ENCODE data around the gene CELF2.

Gene CELF2

GRCh38 chr10:11326241-11326640, 308.6 kb downstream of the CELF2 start:
- H3K27ac ChIP-seq (ENCODE audit: low read depth, low read length) = no peak overlapping the region
- H3K27me3 ChIP-seq (ENCODE audit: insufficient read depth, low read length) = no peaks in the 10 kb centered on the region
- no peak overlapping the region for H3K9ac ChIP-seq (ENCODE audit: low read depth, low read length)
- H3K4me3 ChIP-seq (ENCODE audit: low read length) = no peak overlapping the region
- peaks cover 24% of the 10 kb centered on the region for H3K4me1 ChIP-seq (ENCODE audit: insufficient read depth, low read length)
- no peaks in the 10 kb centered on the region for H3K9me3 ChIP-seq (ENCODE audit: insufficient read depth, low read depth, low read length)
- peaks cover 4% of the 10 kb centered on the region for H3K36me3 ChIP-seq (ENCODE audit: insufficient read depth, low read length)
- WGBS = 96% methylated on average over 12 of the region's 12 CpGs

- H3K4me1 ChIP-seq (ENCODE audit: insufficient read depth, low read length) = peaks cover 24% of the 10 kb centered on the region
- no peak overlapping the region for H3K9ac ChIP-seq (ENCODE audit: low read depth, low read length)
- 87% methylated on average over 11 of the region's 11 CpGs for WGBS
- H3K27me3 ChIP-seq (ENCODE audit: insufficient read depth, low read length) = no peaks in the 10 kb centered on the region
- H3K9me3 ChIP-seq (ENCODE audit: insufficient read depth, low read depth, low read length) = no peaks in the 10 kb centered on the region
- no peak overlapping the region for H3K4me3 ChIP-seq (ENCODE audit: low read length)
- peaks cover 4% of the 10 kb centered on the region; the same call in 1 of the 2 replicates for H3K36me3 ChIP-seq (ENCODE audit: insufficient read depth, low read length)
- H3K27ac ChIP-seq (ENCODE audit: low read depth, low read length) = no peak overlapping the region
Observed at GRCh38 chr10:11326913-11327616, 309.4 kb downstream of the CELF2 start.

- H3K27ac ChIP-seq (ENCODE audit: low read depth, low read length) = no peak overlapping the region; the same call in 1 of the 2 replicates
- H3K9me3 ChIP-seq (ENCODE audit: insufficient read depth, low read depth, low read length) = no peaks in the 10 kb centered on the region
- H3K36me3 ChIP-seq (ENCODE audit: insufficient read depth, low read length) = peaks cover 4% of the 10 kb centered on the region; the same call in 1 of the 2 replicates
- H3K4me3 ChIP-seq (ENCODE audit: low read length) = no peak overlapping the region
- H3K9ac ChIP-seq (ENCODE audit: low read depth, low read length) = no peak overlapping the region
- H3K27me3 ChIP-seq (ENCODE audit: insufficient read depth, low read length) = no peaks in the 10 kb centered on the region
- H3K4me1 ChIP-seq (ENCODE audit: insufficient read depth, low read length) = peaks cover 24% of the 10 kb centered on the region
- WGBS = 89% methylated on average over 17 of the region's 17 CpGs
Observed at GRCh38 chr10:11328264-11329061, 310.8 kb downstream of the CELF2 start.

GRCh38 chr10:11329062-11329673, 311.5 kb downstream of the CELF2 start:
- 78% methylated on average over 10 of the region's 12 CpGs for WGBS
- Histone ChIP-seq H3K9ac (ENCODE audit: low read depth, low read length) (no peak overlapping the region), H3K27me3 (ENCODE audit: insufficient read depth, low read length) (no peaks in the 10 kb centered on the region), H3K4me1 (ENCODE audit: insufficient read depth, low read length) (peaks cover 24% of the 10 kb centered on the region), H3K9me3 (ENCODE audit: insufficient read depth, low read depth, low read length) (no peaks in the 10 kb centered on the region), H3K4me3 (ENCODE audit: low read length) (no peak overlapping the region), H3K36me3 (ENCODE audit: insufficient read depth, low read length) (peaks cover 4% of the 10 kb centered on the region; the same call in 1 of the 2 replicates), H3K27ac (ENCODE audit: low read depth, low read length) (no peak overlapping the region; the same call in 1 of the 2 replicates)

GRCh38 chr10:11330383-11331045, 312.8 kb downstream of the CELF2 start:
- Histone ChIP-seq H3K27ac (ENCODE audit: low read depth, low read length) (no peak overlapping the region), H3K27me3 (ENCODE audit: insufficient read depth, low read length) (no peaks in the 10 kb centered on the region), H3K4me1 (ENCODE audit: insufficient read depth, low read length) (peaks cover 34% of the 10 kb centered on the region), H3K9me3 (ENCODE audit: insufficient read depth, low read depth, low read length) (no peaks in the 10 kb centered on the region), H3K4me3 (ENCODE audit: low read length) (no peak overlapping the region), H3K9ac (ENCODE audit: low read depth, low read length) (no peak overlapping the region), H3K36me3 (ENCODE audit: insufficient read depth, low read length) (peaks cover 4% of the 10 kb centered on the region; the same call in 1 of the 2 replicates)
- 88% methylated on average over 8 of the region's 8 CpGs for WGBS

GRCh38 chr10:11331046-11331577, 313.4 kb downstream of the CELF2 start:
- no peak overlapping the region for H3K4me3 ChIP-seq (ENCODE audit: low read length)
- no peak overlapping the region for H3K27ac ChIP-seq (ENCODE audit: low read depth, low read length)
- no peak overlapping the region for H3K9ac ChIP-seq (ENCODE audit: low read depth, low read length)
- no peaks in the 10 kb centered on the region for H3K27me3 ChIP-seq (ENCODE audit: insufficient read depth, low read length)
- no peaks in the 10 kb centered on the region for H3K9me3 ChIP-seq (ENCODE audit: insufficient read depth, low read depth, low read length)
- H3K36me3 ChIP-seq (ENCODE audit: insufficient read depth, low read length) = peaks cover under 1% of the 10 kb centered on the region; the same call in 1 of the 2 replicates
- H3K4me1 ChIP-seq (ENCODE audit: insufficient read depth, low read length) = peaks cover 34% of the 10 kb centered on the region

- H3K4me1 ChIP-seq (ENCODE audit: insufficient read depth, low read length) = peaks cover 41% of the 10 kb centered on the region
- no peak overlapping the region for H3K4me3 ChIP-seq (ENCODE audit: low read length)
- 100% methylated on average over 2 of the region's 3 CpGs for WGBS
- no peak overlapping the region for H3K9ac ChIP-seq (ENCODE audit: low read depth, low read length)
- H3K27ac ChIP-seq (ENCODE audit: low read depth, low read length) = no peak overlapping the region
- no peaks in the 10 kb centered on the region for H3K36me3 ChIP-seq (ENCODE audit: insufficient read depth, low read length)
- no peaks in the 10 kb centered on the region for H3K9me3 ChIP-seq (ENCODE audit: insufficient read depth, low read depth, low read length)
- H3K27me3 ChIP-seq (ENCODE audit: insufficient read depth, low read length) = no peaks in the 10 kb centered on the region
Observed at GRCh38 chr10:11331726-11332125, 314.1 kb downstream of the CELF2 start.

GRCh38 chr10:11332846-11333245, 315.2 kb downstream of the CELF2 start:
- H3K27me3 ChIP-seq (ENCODE audit: insufficient read depth, low read length) = no peaks in the 10 kb centered on the region
- no peak overlapping the region for H3K27ac ChIP-seq (ENCODE audit: low read depth, low read length)
- no peak overlapping the region for H3K4me3 ChIP-seq (ENCODE audit: low read length)
- H3K4me1 ChIP-seq (ENCODE audit: insufficient read depth, low read length) = peaks cover 52% of the 10 kb centered on the region
- H3K9ac ChIP-seq (ENCODE audit: low read depth, low read length) = no peak overlapping the region
- 97% methylated on average over 10 of the region's 10 CpGs for WGBS
- no peaks in the 10 kb centered on the region for H3K9me3 ChIP-seq (ENCODE audit: insufficient read depth, low read depth, low read length)
- no peaks in the 10 kb centered on the region for H3K36me3 ChIP-seq (ENCODE audit: insufficient read depth, low read length)

- WGBS = 92% methylated on average over 8 of the region's 8 CpGs
- Histone ChIP-seq H3K9ac (ENCODE audit: low read depth, low read length) (no peak overlapping the region), H3K4me3 (ENCODE audit: low read length) (no peak overlapping the region), H3K27ac (ENCODE audit: low read depth, low read length) (no peak overlapping the region), H3K4me1 (ENCODE audit: insufficient read depth, low read length) (peaks cover 49% of the 10 kb centered on the region), H3K27me3 (ENCODE audit: insufficient read depth, low read length) (no peaks in the 10 kb centered on the region), H3K36me3 (ENCODE audit: insufficient read depth, low read length) (no peaks in the 10 kb centered on the region), H3K9me3 (ENCODE audit: insufficient read depth, low read depth, low read length) (no peaks in the 10 kb centered on the region)
Observed at GRCh38 chr10:11334436-11334835, 316.8 kb downstream of the CELF2 start.

GRCh38 chr10:11335167-11335652, 317.5 kb downstream of the CELF2 start:
- H3K4me1 ChIP-seq (ENCODE audit: insufficient read depth, low read length) = peaks cover 43% of the 10 kb centered on the region

More at GRCh38 chr10:11335167-11335652, 317.5 kb downstream of the CELF2 start:
- H3K27ac ChIP-seq (ENCODE audit: low read depth, low read length) = no peak overlapping the region
- 84% methylated on average over 11 of the region's 12 CpGs for WGBS
- no peaks in the 10 kb centered on the region for H3K36me3 ChIP-seq (ENCODE audit: insufficient read depth, low read length)
- H3K9me3 ChIP-seq (ENCODE audit: insufficient read depth, low read depth, low read length) = no peaks in the 10 kb centered on the region
- no peak overlapping the region for H3K9ac ChIP-seq (ENCODE audit: low read depth, low read length)
- no peak overlapping the region for H3K4me3 ChIP-seq (ENCODE audit: low read length)
- H3K27me3 ChIP-seq (ENCODE audit: insufficient read depth, low read length) = no peaks in the 10 kb centered on the region

All from HUES64 (cell line).